Activated CD4-positive, alpha-beta T cell treated with anti-CD3 and anti-CD28 coated beads, Interleukin-2, Interleukin-4, amounts not matched to agents 100 ng/mL and 50 ng/mL, durations not matched to agents 16 hours and 8 hours (primary cell): ENCODE measurements around the gene DEPDC1B.
A peak's percentile ranks its signal among the peaks of the same experiment; 100 is the strongest.
"Not testable (repeated sequence)": the region's sequence is repeated elsewhere in the genome, so short reads cannot be mapped to it uniquely, and the experiment has no call there.

Experiments
- DNase-seq: peaks from one replicate; pipeline ENCODE4 v3.0.0-alpha.2; 2020; ENCODE audit warnings: low spot score

Gene DEPDC1B

GRCh38 chr5:60648175-60648574, 51.8 kb downstream of the DEPDC1B start:
- DNase-seq = no peak

GRCh38 chr5:60640901-60641300, 59.1 kb downstream of the DEPDC1B start:
- no peak for DNase-seq

- no peak for DNase-seq
Measured at GRCh38 chr5:60639544-60639943, 60.4 kb downstream of the DEPDC1B start.

GRCh38 chr5:60638300-60638699, 61.7 kb downstream of the DEPDC1B start:
- DNase-seq = no peak

GRCh38 chr5:60636644-60637043, 63.3 kb downstream of the DEPDC1B start:
- no peak for DNase-seq

GRCh38 chr5:60636001-60636400, 64.0 kb downstream of the DEPDC1B start:
- no peak for DNase-seq

GRCh38 chr5:60634051-60634450, 65.9 kb downstream of the DEPDC1B start:
- no peak for DNase-seq

- no peak for DNase-seq
Measured at GRCh38 chr5:60633341-60633740, 66.6 kb downstream of the DEPDC1B start.

- no peak for DNase-seq
Measured at GRCh38 chr5:60632153-60632552, 67.8 kb downstream of the DEPDC1B start.

- no peak for DNase-seq
Measured at GRCh38 chr5:60630836-60631235, 69.1 kb downstream of the DEPDC1B start.

GRCh38 chr5:60630179-60630578, 69.8 kb downstream of the DEPDC1B start:
- no peak for DNase-seq

GRCh38 chr5:60624875-60625274, 75.1 kb downstream of the DEPDC1B start:
- not testable (repeated sequence) for DNase-seq

- not testable (repeated sequence) for DNase-seq
Measured at GRCh38 chr5:60620752-60621151, 79.2 kb downstream of the DEPDC1B start.

- no peak for DNase-seq
Measured at GRCh38 chr5:60613826-60614225, 86.1 kb downstream of the DEPDC1B start.

- no peak for DNase-seq
Measured at GRCh38 chr5:60611099-60611740, 88.7 kb downstream of the DEPDC1B start.

- DNase-seq = no peak
Measured at GRCh38 chr5:60604771-60605170, 95.2 kb downstream of the DEPDC1B start.

GRCh38 chr5:60598424-60598823, 101.5 kb downstream of the DEPDC1B start:
- DNase-seq = no peak

- peak; percentile 27 for DNase-seq
Measured at GRCh38 chr5:60597572-60598320, 102.2 kb downstream of the DEPDC1B start.

GRCh38 chr5:60594715-60595477, 105.1 kb downstream of the DEPDC1B start:
- no peak for DNase-seq

- no peak for DNase-seq
Measured at GRCh38 chr5:60590172-60590571, 109.8 kb downstream of the DEPDC1B start.

GRCh38 chr5:60587312-60587711, 112.7 kb downstream of the DEPDC1B start:
- not testable (repeated sequence) for DNase-seq

GRCh38 chr5:60586307-60586901, 113.6 kb downstream of the DEPDC1B start:
- DNase-seq = no peak

- DNase-seq = no peak
Measured at GRCh38 chr5:60585618-60586017, 114.3 kb downstream of the DEPDC1B start.
